ENCODE data around the gene TNKS1BP1.

The TNKS1BP1 gene

GRCh38 chr11:57332694-57333440 is 8.1 kb upstream of the TNKS1BP1 start:
- no peak for DNase-seq (ENCODE audit: low read depth)

GRCh38 chr11:57331720-57332119 is 7.0 kb upstream of the TNKS1BP1 start:
- DNase-seq (ENCODE audit: low read depth), result no peak

DNA sequence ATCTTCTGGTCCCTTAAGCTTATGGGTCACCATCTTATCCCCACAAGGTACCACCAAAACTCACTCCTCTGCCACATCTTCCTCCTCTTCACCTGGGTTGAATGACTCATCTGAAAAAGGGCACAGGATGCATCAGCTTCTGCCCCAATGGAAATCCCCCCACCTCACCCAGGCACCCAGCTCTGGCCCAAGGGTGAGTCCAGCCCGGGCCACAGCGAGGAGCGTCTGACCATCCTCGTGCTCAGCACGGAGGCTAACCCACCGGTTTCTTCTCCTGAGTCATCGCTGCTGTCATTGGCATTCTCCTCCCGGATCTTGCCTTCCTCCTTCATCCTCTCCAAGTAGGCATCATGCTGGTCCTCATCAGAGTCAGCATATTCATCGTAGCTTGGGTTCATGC is 5.3 kb upstream of the TNKS1BP1 start:
- no peak for DNase-seq (ENCODE audit: low read depth)

DNA sequence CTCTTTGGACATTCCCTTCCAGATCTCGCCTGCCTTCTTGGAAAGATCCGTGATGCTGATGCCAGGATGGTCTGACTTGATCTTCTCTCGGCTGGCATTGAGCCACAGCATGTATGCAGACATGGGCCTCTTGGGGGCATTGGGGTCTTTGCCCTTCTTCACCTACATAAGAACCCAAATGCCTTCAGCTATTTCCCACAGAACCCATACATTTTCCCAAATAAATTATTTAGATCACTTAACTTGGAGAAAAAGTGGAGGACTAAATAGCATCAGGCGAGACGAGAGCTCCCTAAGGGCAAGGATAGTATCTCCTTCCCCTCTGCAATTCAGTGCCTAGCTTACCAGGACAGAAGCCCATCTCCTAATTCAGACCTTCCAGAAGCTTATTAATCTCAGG is 3.0 kb upstream of the TNKS1BP1 start:
- DNase-seq (ENCODE audit: low read depth), result no peak

- DNase-seq (ENCODE audit: low read depth), result no peak
Measured at GRCh38 chr11:57325735-57326048, 940 bp upstream of the TNKS1BP1 start.

GRCh38 chr11:57324154-57324885 is 432 bp downstream of the TNKS1BP1 start:
- DNase-seq (ENCODE audit: low read depth), result no peak

DNA sequence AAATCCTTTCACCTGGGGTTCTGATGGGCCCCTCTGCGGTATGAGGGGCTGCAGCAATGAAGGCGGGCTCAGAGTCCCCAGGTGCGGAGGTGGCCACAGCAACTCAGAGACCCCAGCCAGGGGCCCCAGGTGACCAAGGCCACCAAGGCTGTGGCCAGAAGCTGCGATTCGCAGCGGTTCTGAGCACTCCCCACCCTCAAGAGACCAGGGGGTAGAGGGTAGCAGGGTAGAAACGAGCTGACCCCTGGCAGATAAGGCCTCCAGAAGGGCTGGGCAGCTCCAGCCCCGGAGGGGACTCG is 948 bp downstream of the TNKS1BP1 start:
- DNase-seq (ENCODE audit: low read depth), result no peak

DNA sequence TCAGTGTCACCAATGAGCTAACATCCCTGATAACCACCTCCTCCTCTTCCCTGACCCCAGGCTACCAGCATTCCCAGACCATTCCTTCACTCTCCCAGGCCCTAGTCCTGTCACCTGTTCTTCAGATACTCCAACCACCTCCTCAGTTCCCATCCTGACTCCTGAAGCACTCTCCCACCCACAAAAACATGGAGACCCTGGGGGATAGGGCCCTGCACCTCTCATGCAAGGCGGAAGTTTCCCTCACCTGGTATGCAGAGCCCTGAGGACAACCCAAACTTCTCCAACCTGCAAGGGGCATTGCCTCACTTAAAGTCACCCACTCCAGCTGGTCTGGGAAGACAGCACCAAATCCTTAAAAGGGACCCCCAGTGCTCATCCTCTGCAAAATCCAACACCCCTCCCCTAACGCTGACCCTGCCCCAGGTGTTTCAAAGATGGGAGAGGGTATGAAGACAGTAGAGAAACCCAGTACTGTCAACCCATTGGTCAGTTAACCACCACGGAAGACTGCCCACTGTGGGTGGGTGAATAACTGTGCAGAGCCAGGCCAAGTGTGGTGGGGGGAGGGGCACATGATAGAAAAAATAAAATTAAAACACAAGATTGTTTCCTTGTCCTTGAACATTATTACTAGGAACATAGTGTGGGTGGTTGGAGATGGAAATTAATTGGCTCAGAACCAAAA is 1.4 kb downstream of the TNKS1BP1 start:
- no peak for DNase-seq (ENCODE audit: low read depth)

GRCh38 chr11:57322256-57323166 is 2.2 kb downstream of the TNKS1BP1 start:
- peak; percentile 91 for DNase-seq (ENCODE audit: low read depth)

GRCh38 chr11:57321388-57322255 is 3.1 kb downstream of the TNKS1BP1 start:
- no peak for DNase-seq (ENCODE audit: low read depth)

GRCh38 chr11:57320719-57321387 is 3.9 kb downstream of the TNKS1BP1 start:
- DNase-seq (ENCODE audit: low read depth), result no peak

DNA sequence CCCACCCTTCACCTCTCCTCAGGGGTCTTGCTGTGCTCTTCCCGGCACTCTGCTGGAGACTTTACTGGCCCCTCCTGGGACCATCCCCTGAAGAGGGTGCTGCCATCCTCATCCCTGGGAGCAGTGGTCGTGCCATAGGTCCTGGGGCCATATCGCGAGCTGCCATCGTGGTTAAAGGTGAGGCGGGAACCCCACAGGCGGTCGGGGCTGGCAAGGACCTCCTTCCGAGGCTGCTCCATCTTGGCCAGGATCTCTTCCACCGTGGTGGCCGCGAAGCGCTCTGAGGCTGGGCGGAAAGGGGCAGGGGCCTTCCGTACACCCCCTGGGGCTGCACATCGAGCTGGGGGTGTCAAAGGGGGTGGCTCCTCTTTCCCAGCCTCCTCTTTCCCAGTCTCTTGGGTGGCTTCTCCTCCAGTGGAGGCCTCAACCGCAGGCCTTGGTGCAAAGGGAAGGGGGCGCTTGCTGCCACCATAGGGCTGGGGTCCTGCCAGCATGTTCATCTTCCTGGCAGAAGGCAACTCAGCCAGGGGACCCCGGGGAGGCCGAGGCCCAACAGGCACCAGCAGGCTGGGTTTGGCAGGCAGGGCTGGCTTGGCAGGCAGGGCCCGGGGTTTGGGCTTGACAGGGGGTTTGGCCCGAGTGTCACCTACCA is 4.6 kb downstream of the TNKS1BP1 start:
- DNase-seq (ENCODE audit: low read depth), result no peak

DNA sequence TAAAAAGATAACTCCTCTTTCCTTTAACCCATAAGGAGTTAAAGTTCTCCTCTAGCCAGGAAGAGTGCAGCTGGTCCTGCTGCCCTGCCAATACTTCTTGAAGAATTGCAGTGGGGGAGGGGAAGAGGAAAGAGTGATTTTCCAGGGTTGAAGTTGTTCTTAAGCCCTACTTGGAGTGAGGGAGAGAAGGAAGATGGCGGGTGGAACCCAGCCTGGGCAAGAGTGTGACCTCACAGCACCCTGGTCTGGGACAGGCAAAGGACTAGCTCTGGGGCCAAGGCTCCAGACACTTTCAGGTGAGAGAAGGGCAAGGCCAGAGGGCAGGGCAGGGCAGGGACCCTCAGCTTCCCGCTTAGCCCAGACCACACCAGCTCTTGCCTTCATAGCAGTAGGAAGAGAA is 6.6 kb downstream of the TNKS1BP1 start:
- DNase-seq (ENCODE audit: low read depth), result no peak

GRCh38 chr11:57316017-57316416 is 8.7 kb downstream of the TNKS1BP1 start:
- DNase-seq (ENCODE audit: low read depth), result no peak

- DNase-seq (ENCODE audit: low read depth), result no peak
Measured at GRCh38 chr11:57315491-57315890, 9.3 kb downstream of the TNKS1BP1 start.

DNA sequence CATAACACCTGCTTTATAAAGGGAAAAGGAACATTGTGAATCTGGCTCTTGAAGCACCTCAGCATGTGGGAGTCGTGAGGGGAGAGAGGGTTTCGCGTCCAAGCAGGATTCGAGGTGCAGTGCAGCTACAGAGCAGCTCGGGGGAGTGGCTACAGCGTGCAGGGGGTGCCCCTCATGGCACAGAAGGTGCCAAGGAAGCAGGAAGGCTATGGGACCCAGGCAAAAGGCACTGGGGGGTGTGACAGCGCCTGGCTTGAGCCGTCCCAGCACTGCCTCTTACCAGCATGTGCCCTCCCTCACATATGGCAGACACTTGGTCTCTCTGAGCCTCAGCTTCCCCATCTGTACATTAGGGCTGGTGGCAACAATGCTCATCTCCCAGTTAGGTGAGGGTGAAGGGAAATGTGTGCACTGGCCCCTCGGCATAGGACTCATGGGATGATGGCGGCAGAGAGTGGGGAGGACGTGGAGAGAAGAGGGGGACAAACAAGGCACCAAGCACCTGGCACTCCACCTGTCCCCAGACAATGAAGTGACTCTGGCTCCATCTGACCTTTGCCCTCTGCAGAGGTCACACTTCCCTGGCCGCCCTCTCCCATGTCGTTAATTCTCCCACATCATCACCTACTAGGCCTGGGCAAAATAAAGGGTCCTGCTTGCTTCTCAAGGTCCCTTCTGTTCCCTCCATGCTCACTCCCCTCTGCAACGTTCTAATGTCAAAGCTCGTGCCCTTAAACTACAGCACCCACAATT is 10.4 kb downstream of the TNKS1BP1 start:
- no peak for DNase-seq (ENCODE audit: low read depth)

DNA sequence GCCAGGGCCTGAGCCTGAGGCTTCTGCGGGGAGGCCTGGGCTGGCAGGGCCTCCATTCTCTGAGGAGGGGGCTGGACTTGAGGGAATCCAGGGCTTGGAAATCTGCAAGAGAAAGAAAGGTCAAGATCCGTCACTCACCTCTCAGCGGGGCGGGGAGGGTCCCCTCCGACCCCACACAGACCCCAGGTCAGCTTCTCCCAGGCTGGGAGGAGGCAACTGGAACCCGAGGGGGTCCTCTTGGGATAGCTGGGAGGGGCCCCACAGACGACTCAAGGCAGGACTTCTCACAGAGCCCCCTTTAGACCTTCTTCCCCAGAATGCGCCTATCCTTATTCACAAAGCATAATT is 11.0 kb downstream of the TNKS1BP1 start:
- DNase-seq (ENCODE audit: low read depth), result no peak

GRCh38 chr11:57313071-57313787 is 11.5 kb downstream of the TNKS1BP1 start:
- no peak for DNase-seq (ENCODE audit: low read depth)

DNA sequence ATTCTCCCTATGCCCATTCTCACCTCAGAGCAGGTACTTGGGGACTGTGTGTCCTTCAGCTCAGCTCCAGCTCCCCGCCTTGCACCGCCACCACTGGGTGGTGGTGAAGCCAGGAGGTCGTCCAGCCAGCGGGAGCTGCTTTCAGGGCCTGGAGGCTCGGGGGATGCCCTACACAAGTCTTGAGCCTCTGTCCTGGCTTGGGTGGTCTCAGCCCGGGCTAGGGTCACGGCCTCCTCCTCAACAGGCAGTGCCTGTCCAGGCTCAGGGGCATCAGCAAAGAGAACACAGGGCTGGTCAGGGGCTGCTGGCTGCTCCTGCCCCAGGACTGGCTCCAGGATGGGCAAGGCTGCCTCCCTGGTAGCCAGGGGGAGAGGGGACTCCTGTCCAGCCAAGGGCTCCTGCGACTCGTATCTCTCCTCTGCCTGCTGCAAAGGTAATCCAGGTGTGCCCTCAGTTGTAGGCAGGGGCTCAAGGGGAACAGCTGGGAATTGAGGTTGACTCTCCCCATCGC is 12.2 kb downstream of the TNKS1BP1 start:
- DNase-seq (ENCODE audit: low read depth), result no peak
